Endothelial cell of umbilical vein (primary cell): ENCODE results near the gene ADGRL3. TPM values are rescaled to one million over a fixed set of nuclear protein-coding genes. Genes with fewer than 3 reads are reported as not detected.

ENCODE experiments used
- BruUV-seq: library from RNA; stranded (reverse); fragments of 400-500 nt; replicated peaks from 2 replicates; lab custom pipeline; 2021; lab: Mats Ljungman, UMichigan
- CTCF ChIA-PET: fragments of 300-600, 350-600 bp; sonication (Branson Sonifier 250); formaldehyde crosslinking; loops from one replicate; lab custom pipeline; 2021; ENCODE audit warnings: antibody characterized with exemption, inconsistent platforms; lab: Charles Lee
- POLR2A ChIA-PET: fragments of 300-600, 350-600 bp; sonication (Branson Sonifier 250); formaldehyde crosslinking; loops from one replicate; lab custom pipeline; 2021; ENCODE audit warnings: antibody characterized with exemption, inconsistent platforms; lab: Charles Lee
- DNase-seq: peaks from one replicate; pipeline ENCODE4 v3.0.0-alpha.2; 2011; ENCODE audit warnings: low read depth, low spot score
- FAIRE-seq: peaks from 2 replicates; lab custom pipeline; 2011; peaks lifted over from hg19 to GRCh38; lab: Jason Lieb, UNC
- H2AFZ ChIP-seq: 2 replicates; pipeline ENCODE4 v1.6.0; 2012; ENCODE audit warnings: low read depth, low read length, control low read depth, inconsistent platforms
- H3K27ac ChIP-seq: 2 replicates; pipeline ENCODE4 v1.5.1; 2011; ENCODE audit warnings: low read depth, mild to moderate bottlenecking, control low read depth, low read length, moderate library complexity; ENCODE audit not compliant: insufficient read depth
- H3K27me3 ChIP-seq, 2 experiments: 2 replicates each; pipeline versions ENCODE4 v1.6.0 to v1.6.1; 2011; ENCODE audit warnings: low read length in 2 of 2, mixed read lengths in 1 of 2; ENCODE audit not compliant: control insufficient read depth in 2 of 2, insufficient read depth in 2 of 2
- H3K36me3 ChIP-seq, 2 experiments: 2 replicates in 1 of 2; 3 replicates in 1 of 2; pipeline ENCODE4 v1.5.1; 2011; ENCODE audit warnings: low read length in 2 of 2, mild to moderate bottlenecking in 1 of 2, moderate library complexity in 1 of 2; ENCODE audit not compliant: control insufficient read depth in 2 of 2, insufficient read depth in 2 of 2; ENCODE audit errors: extremely low read depth in 1 of 2
- H3K4me1 ChIP-seq: 3 replicates; pipeline ENCODE4 v1.5.1; 2011; ENCODE audit warnings: mild to moderate bottlenecking, low read length; ENCODE audit not compliant: control insufficient read depth, insufficient read depth; ENCODE audit errors: extremely low read depth
- H3K4me2 ChIP-seq: 2 replicates; pipeline ENCODE4 v1.6.1; 2011; ENCODE audit warnings: low read length, control low read depth, mixed read lengths; ENCODE audit not compliant: insufficient read depth
- H3K4me3 ChIP-seq, 3 experiments: fragments of 200-600 bp in 1 of 3; sonication (generic), shearing (Covaris generic) in 1 of 3; replicated peaks in 1 of 3; 2 replicates each; pipeline ENCODE4 v1.5.1; 2011 to 2016; ENCODE audit warnings: control low read depth in 3 of 3, low read length in 3 of 3, mild to moderate bottlenecking in 2 of 3, inconsistent platforms in 1 of 3, low read depth in 1 of 3, moderate library complexity in 1 of 3; ENCODE audit not compliant: insufficient read depth in 1 of 3
- H3K79me2 ChIP-seq: 2 replicates; pipeline ENCODE4 v1.6.0; 2012; ENCODE audit warnings: low read length, inconsistent platforms; ENCODE audit not compliant: control insufficient read depth, insufficient read depth
- H3K9ac ChIP-seq: replicated peaks from 2 replicates; pipeline ENCODE3; 2011; ENCODE audit warnings: low read length, control low read depth; ENCODE audit not compliant: insufficient read depth; ENCODE audit errors: extremely low read depth
- H3K9me1 ChIP-seq: replicated peaks from 3 replicates; pipeline ENCODE4 v1.6.0; 2011; ENCODE audit warnings: mild to moderate bottlenecking, low read length; ENCODE audit not compliant: control insufficient read depth, insufficient read depth; ENCODE audit errors: extremely low read depth
- H3K9me3 ChIP-seq: replicated peaks from 2 replicates; pipeline ENCODE4 v1.5.1; 2012; ENCODE audit warnings: low read length, inconsistent platforms; ENCODE audit not compliant: control insufficient read depth, insufficient read depth
- H4K20me1 ChIP-seq: replicated peaks from 2 replicates; pipeline ENCODE3; 2011; ENCODE audit warnings: mild to moderate bottlenecking, low read length; ENCODE audit not compliant: control insufficient read depth, insufficient read depth; ENCODE audit errors: extremely low read depth
- CTCF ChIP-seq, 2 donors: IDR thresholded peaks; 1 replicate in 1 of 2; 2 replicates in 1 of 2; pipeline ENCODE4 v1.5.1; 2011; ENCODE audit warnings: low read length in 2 of 2, mild to moderate bottlenecking in 2 of 2, moderate library complexity in 2 of 2, control low read depth in 1 of 2, inconsistent platforms in 1 of 2, low read depth in 1 of 2; ENCODE audit not compliant: insufficient read depth in 1 of 2; ENCODE audit errors: extremely low read depth in 1 of 2
- EZH2 ChIP-seq: IDR thresholded peaks from 2 replicates; pipeline ENCODE4 v1.6.1; 2012; ENCODE audit warnings: borderline replicate concordance, low read depth, mild to moderate bottlenecking, moderate library complexity, low read length, inconsistent platforms; ENCODE audit not compliant: severe bottlenecking
- FOS ChIP-seq: IDR thresholded peaks from 2 replicates; pipeline ENCODE4 v1.6.1; 2011; ENCODE audit warnings: mild to moderate bottlenecking, low read length, moderate library complexity, borderline replicate concordance; ENCODE audit not compliant: insufficient read depth
- GATA2 ChIP-seq: IDR thresholded peaks from 2 replicates; pipeline ENCODE4 v1.7.0; 2011; ENCODE audit warnings: low read depth, mild to moderate bottlenecking, moderate library complexity, mixed read lengths, low read length; ENCODE audit not compliant: insufficient read length, insufficient read depth
- JUN ChIP-seq: IDR thresholded peaks from 2 replicates; pipeline ENCODE4 v1.6.1; 2011; ENCODE audit warnings: borderline replicate concordance, low read depth; ENCODE audit not compliant: insufficient read length, insufficient read depth
- MYC ChIP-seq: IDR thresholded peaks from one replicate; pipeline ENCODE4 v1.6.1; 2011; ENCODE audit warnings: mild to moderate bottlenecking, low read depth, low read length
- POLR2A ChIP-seq: IDR thresholded peaks from 2 replicates; pipeline ENCODE4 v1.6.1; 2012; ENCODE audit warnings: low read depth, mild to moderate bottlenecking, control low read depth, low read length
- POLR2AphosphoS5 ChIP-seq: IDR thresholded peaks from 2 replicates; pipeline ENCODE4 v1.6.1; 2012; ENCODE audit warnings: low read depth, mild to moderate bottlenecking, control low read depth, low read length, moderate library complexity; ENCODE audit not compliant: insufficient read depth
- dilution Hi-C: fragments of 300-500 bp; cut with MboI; formaldehyde crosslinking; loops from one replicate; pipeline ENCODE4 v1.15.0; 2019; ENCODE audit warnings: low sequenced_read_pairs; ENCODE audit not compliant: extremely low pct_ligation_motif_present
- intact Hi-C: fragments of 100-400 bp; cut with micrococcal nuclease; formaldehyde crosslinking; loops from one replicate; pipeline ENCODE4 v1.10.0; 2022
- polyA plus RNA-seq, 4 experiments: library from polyadenylated mRNA; depleted of rRNA in 3 of 4; stranded (reverse) in 3 of 4; unstranded in 1 of 4; fragments of >200 nt; gene quantifications; 2 replicates each; pipeline versions ENCODE4 v1.2.1 to v1.2.3, GENCODE V29; 2011 to 2012; ENCODE audit warnings: missing spikeins in 1 of 4
- total RNA-seq: library from RNA; stranded (reverse); gene quantifications from 2 replicates; pipeline ENCODE4 v1.2.3, GENCODE V29; 2021
- TF ChIP-seq, protein P1 (sequence below): IDR thresholded peaks from 2 replicates; pipeline ENCODE4 v1.6.1; 2011; ENCODE audit not compliant: insufficient read depth, insufficient read length

The ADGRL3 gene
- total and polyA plus RNA-seq, 2 donors (not counting 3 experiments of a cell fraction or from before 2014, with no cell fraction given): not detected

GRCh38 chr4:61877893-61878292 is 677.8 kb downstream of the ADGRL3 start:
- H3K27ac ChIP-seq: no peak overlapping the region
- H3K27me3 ChIP-seq: no peaks in the 10 kb centered on the region
- DNase-seq: no peak
- no peaks in the 10 kb centered on the region for H3K4me1 ChIP-seq
- ChIA-PET CTCF (no interaction called here), POLR2A (no interaction called here)
- BruUV-seq: no TSS peak
- no peak for TF ChIP-seq FOS
- no peak for TF ChIP-seq POLR2AphosphoS5
- no peak for TF ChIP-seq POLR2A
- TF ChIP-seq JUN: no peak
- TF ChIP-seq, protein P1, sequence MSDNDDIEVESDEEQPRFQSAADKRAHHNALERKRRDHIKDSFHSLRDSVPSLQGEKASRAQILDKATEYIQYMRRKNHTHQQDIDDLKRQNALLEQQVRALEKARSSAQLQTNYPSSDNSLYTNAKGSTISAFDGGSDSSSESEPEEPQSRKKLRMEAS: no peak
- dilution Hi-C loops: no loop called here
- intact Hi-C loops: no loop called here
- no peak overlapping the region for H3K4me3 ChIP-seq
- FAIRE-seq: no peak
- H3K36me3 ChIP-seq: no peaks in the 10 kb centered on the region
- H3K79me2 ChIP-seq: no peaks in the 10 kb centered on the region
- H4K20me1 ChIP-seq: no peaks in the 10 kb centered on the region
- no peaks in the 10 kb centered on the region for H3K9me3 ChIP-seq
- H3K9ac ChIP-seq: no peak overlapping the region
- no peak overlapping the region for H3K4me2 ChIP-seq
- H2AFZ ChIP-seq: no peak overlapping the region
- no peaks in the 10 kb centered on the region for H3K9me1 ChIP-seq

DNA sequence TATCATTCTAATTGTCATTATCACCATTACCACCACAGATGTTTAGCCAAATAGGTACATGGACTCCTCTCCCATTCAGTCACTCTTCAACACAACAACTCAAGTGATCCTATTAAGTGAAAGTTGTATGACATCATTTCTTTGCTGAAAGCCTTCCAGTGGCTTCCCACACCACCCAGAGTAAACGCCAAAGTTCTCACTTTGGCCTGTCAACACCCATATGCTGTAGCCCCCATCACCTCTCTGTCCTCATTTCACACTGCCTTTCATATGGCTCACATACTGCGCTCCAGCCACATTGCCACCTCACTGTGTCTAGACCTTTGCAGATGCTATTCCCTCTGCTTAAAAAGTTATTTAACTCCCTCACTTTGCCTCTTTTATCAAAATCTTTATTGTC is 682.3 kb downstream of the ADGRL3 start:
- no peaks in the 10 kb centered on the region for H3K79me2 ChIP-seq
- no peak overlapping the region for H3K9ac ChIP-seq
- no peaks in the 10 kb centered on the region for H3K9me3 ChIP-seq
- no peaks in the 10 kb centered on the region for H3K36me3 ChIP-seq
- H3K27ac ChIP-seq: no peak overlapping the region
- no peak for DNase-seq
- no peaks in the 10 kb centered on the region for H4K20me1 ChIP-seq
- dilution Hi-C loops (no loop called here), intact Hi-C loops (no loop called here)
- H3K4me1 ChIP-seq: no peaks in the 10 kb centered on the region
- POLR2A ChIA-PET: no interaction called here
- no peaks in the 10 kb centered on the region for H3K9me1 ChIP-seq
- no peaks in the 10 kb centered on the region for H3K27me3 ChIP-seq
- no peak for FAIRE-seq
- no peak overlapping the region for H2AFZ ChIP-seq
- no TSS peak for BruUV-seq
- H3K4me3 ChIP-seq: no peak overlapping the region
- no peak overlapping the region for H3K4me2 ChIP-seq
- TF ChIP-seq GATA2: no peak
- no peak for TF ChIP-seq POLR2A
- TF ChIP-seq EZH2: no peak
- TF ChIP-seq JUN: no peak
- TF ChIP-seq FOS: no peak
- no peak for TF ChIP-seq CTCF (IDR thresholded peaks at IDR 0.05; ENCODE audit: extremely low read depth in 1 of 2, insufficient read depth in 1 of 2, low read depth in 1 of 2, low read length in 2 of 2)
- TF ChIP-seq MYC: no peak
- TF ChIP-seq POLR2AphosphoS5: no peak
- TF ChIP-seq, protein P1: no peak
- CTCF ChIA-PET: no interaction called here
